ENCODE data around the gene TRIAP1.

- TF ChIP-seq CTCF (IDR thresholded peaks at IDR 0.05), result no peak
- no peak for TF ChIP-seq ZFX (IDR thresholded peaks at IDR 0.05; ENCODE audit: borderline replicate concordance)
Observed at GRCh38 chr12:120444676-120445075, 1.5 kb downstream of the TRIAP1 start.

Data from 22Rv1 (cell line).